Thymus (tissue), 14 donors: Measurements from ENCODE around the gene TAF1. TPM values are rescaled to one million over a fixed set of nuclear protein-coding genes. Genes with fewer than 3 reads are reported as not detected.
"Not testable (repeated sequence)": the region's sequence is repeated elsewhere in the genome, so short reads cannot be mapped to it uniquely, and the experiment has no call there.

Source experiments
- DNase-seq, 9 donors: peaks; one replicate each; pipeline ENCODE4 v3.0.0-alpha.2; 2013; ENCODE audit warnings: low spot score in 9 of 9, low read depth in 6 of 9, missing footprints in 1 of 9
- H3K27ac ChIP-seq, 2 donors: one replicate each; pipeline ENCODE4 v1.5.1; 2013; ENCODE audit warnings: control low read depth in 1 of 2, low read depth in 1 of 2, low read length in 1 of 2, mild to moderate bottlenecking in 1 of 2, moderate library complexity in 1 of 2
- H3K27me3 ChIP-seq, 2 donors: one replicate each; pipeline ENCODE4 v1.5.1; 2013; ENCODE audit warnings: low read length in 1 of 2; ENCODE audit not compliant: control insufficient read depth in 2 of 2, insufficient read depth in 1 of 2
- H3K36me3 ChIP-seq, 2 donors: one replicate each; pipeline ENCODE4 v1.5.1; 2013; ENCODE audit warnings: low read length in 1 of 2, mild to moderate bottlenecking in 1 of 2, moderate library complexity in 1 of 2; ENCODE audit not compliant: control insufficient read depth in 2 of 2, insufficient read depth in 2 of 2
- H3K4me1 ChIP-seq, 2 donors: one replicate each; pipeline ENCODE4 v1.5.1; 2013; ENCODE audit warnings: low read length in 2 of 2; ENCODE audit not compliant: control insufficient read depth in 2 of 2, insufficient read depth in 2 of 2
- H3K4me3 ChIP-seq, 2 donors: one replicate each; pipeline ENCODE4 v1.5.1; 2013; ENCODE audit warnings: low read length in 2 of 2, control low read depth in 1 of 2, mild to moderate bottlenecking in 1 of 2
- H3K9me3 ChIP-seq, 2 donors: one replicate each; pipeline ENCODE4 v1.5.1; 2013; ENCODE audit warnings: low read length in 1 of 2, mild to moderate bottlenecking in 1 of 2; ENCODE audit not compliant: control insufficient read depth in 2 of 2, insufficient read depth in 1 of 2
- whole genome bisulfite sequencing: extraction: QIAGEN DNeasy Blood & Tissue Kit; methylation state at CpG from one replicate; pipeline ENCODE4 v1.1.7; 2013; 5-methylcytosine and 5-hydroxymethylcytosine counted together
- long read RNA-seq, 10 donors: transcript quantifications; one replicate each; lab custom pipeline, GENCODE V29; 2026
- polyA plus RNA-seq: library from polyadenylated mRNA; stranded (reverse); fragments of 200-250 nt; gene quantifications from one replicate; pipeline ENCODE4 v1.2.3, GENCODE V29; 2013
- total RNA-seq: library from RNA; stranded (reverse); fragments of 120-200 nt; gene quantifications from one replicate; pipeline ENCODE4 v1.2.4, GENCODE V29; 2013
- donor health status: healthy.

TAF1 gene, protein sequence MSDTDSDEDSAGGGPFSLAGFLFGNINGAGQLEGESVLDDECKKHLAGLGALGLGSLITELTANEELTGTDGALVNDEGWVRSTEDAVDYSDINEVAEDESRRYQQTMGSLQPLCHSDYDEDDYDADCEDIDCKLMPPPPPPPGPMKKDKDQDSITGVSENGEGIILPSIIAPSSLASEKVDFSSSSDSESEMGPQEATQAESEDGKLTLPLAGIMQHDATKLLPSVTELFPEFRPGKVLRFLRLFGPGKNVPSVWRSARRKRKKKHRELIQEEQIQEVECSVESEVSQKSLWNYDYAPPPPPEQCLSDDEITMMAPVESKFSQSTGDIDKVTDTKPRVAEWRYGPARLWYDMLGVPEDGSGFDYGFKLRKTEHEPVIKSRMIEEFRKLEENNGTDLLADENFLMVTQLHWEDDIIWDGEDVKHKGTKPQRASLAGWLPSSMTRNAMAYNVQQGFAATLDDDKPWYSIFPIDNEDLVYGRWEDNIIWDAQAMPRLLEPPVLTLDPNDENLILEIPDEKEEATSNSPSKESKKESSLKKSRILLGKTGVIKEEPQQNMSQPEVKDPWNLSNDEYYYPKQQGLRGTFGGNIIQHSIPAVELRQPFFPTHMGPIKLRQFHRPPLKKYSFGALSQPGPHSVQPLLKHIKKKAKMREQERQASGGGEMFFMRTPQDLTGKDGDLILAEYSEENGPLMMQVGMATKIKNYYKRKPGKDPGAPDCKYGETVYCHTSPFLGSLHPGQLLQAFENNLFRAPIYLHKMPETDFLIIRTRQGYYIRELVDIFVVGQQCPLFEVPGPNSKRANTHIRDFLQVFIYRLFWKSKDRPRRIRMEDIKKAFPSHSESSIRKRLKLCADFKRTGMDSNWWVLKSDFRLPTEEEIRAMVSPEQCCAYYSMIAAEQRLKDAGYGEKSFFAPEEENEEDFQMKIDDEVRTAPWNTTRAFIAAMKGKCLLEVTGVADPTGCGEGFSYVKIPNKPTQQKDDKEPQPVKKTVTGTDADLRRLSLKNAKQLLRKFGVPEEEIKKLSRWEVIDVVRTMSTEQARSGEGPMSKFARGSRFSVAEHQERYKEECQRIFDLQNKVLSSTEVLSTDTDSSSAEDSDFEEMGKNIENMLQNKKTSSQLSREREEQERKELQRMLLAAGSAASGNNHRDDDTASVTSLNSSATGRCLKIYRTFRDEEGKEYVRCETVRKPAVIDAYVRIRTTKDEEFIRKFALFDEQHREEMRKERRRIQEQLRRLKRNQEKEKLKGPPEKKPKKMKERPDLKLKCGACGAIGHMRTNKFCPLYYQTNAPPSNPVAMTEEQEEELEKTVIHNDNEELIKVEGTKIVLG (N-terminal part only)
- total RNA-seq: 22.9 TPM
- polyA plus RNA-seq: 14.6 TPM
- long read RNA-seq, donor 1: 0 reads
- long read RNA-seq, donor 2, full-length matches to known transcripts: 2 of 22 reads
- long read RNA-seq, donor 2, partial matches to known transcripts: 20 of 22 reads
- long read RNA-seq, donor 2, other reads (novel, unspliced or antisense): 0 of 22 reads
- long read RNA-seq, donor 3: 0 reads
- long read RNA-seq, donor 4, partial matches to known transcripts: 0 of 1 reads
- long read RNA-seq, donor 4, other reads (novel, unspliced or antisense): 0 of 1 reads
- long read RNA-seq, donor 5, full-length matches to known transcripts: 1 of 1 reads
- long read RNA-seq, donor 5, partial matches to known transcripts: 0 of 1 reads
- long read RNA-seq, donor 5, other reads (novel, unspliced or antisense): 0 of 1 reads
- long read RNA-seq, donor 6, partial matches to known transcripts: 5 of 7 reads
- long read RNA-seq, donor 6, other reads (novel, unspliced or antisense): 0 of 7 reads
- long read RNA-seq, donor 7: 0 reads
- long read RNA-seq, donor 8: 0 reads
- long read RNA-seq, donor 9, partial matches to known transcripts: 10 of 10 reads
- long read RNA-seq, donor 9, other reads (novel, unspliced or antisense): 0 of 10 reads
- long read RNA-seq, donor 10: 0 reads

DNA sequence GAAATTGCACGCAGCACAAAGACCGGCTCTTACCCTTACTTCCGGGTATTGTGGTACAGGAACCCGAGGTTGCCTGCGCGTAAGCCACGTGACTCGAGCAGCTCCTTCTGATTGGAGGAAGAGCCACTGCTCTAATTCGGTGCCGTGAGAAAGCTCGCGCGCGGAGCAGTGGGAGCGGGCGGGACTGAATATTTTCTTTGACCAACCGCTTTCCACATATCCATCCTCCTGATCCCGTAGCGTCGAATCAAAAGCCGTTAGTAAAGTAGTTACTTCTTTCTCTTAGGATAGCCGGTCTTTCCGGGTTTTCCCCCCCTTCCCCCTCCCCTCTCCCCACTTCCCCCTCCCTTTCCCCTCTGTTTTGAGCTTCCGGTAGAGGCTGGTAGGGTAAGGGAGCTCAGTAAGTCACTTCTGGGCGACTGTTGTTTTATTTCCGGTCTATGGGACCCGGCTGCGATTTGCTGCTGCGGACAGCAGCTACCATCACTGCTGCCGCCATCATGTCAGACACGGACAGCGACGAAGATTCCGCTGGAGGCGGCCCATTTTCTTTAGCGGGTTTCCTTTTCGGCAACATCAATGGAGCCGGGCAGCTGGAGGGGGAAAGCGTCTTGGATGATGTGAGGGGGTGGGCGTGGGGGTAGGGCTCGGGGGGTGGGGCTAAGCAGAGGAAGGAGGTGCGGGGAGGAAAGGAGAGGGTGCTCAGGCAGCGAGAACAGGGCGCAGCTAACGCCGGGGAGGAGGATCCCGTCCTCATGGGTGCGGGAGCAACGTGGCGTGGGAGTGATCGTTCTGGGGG is at the start of gene TAF1:
TSS of gene TAF1 (plus strand) at position 483 of the 799 bp plus-strand sequence. CDS start at position 501, 18 bp downstream.
- Histone ChIP-seq H3K36me3 (peaks cover 3 to 12% of the 10 kb centered on the region in 2 donors), H3K9me3 (no peaks in the 10 kb centered on the region), H3K27ac (peak within 1 kb of the TSS; percentile 92), H3K27me3 (no peaks in the 10 kb centered on the region), H3K4me3 (peak within 1 kb of the TSS; percentile 70 to 84), H3K4me1 (peaks cover 3 to 8% of the 10 kb centered on the region in 2 donors)
- under 1% methylated on average over 50 of the region's 51 CpGs for WGBS
- peak; percentile 68 to 96 (median 87) for DNase-seq

DNA sequence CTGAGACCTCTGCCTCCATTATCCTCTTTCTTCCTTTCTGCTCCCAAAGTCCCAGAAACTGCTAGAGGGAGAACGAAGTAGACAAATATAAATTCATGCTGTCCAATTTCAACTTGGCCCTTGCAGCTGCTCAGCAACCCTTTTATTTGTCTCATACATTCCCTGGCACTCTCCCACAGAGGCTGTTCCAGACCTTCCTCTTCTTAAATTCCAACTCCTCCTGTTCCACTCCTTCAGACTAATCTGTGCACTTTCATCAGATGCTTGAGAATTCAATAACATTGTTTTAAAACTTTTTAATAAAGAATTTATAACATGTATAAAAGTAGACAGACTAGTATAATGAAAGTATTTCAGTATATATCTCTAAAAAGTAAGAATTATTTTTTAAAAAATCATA is 49.2 kb upstream of the TAF1 start:
- not testable (repeated sequence) for H3K27ac ChIP-seq, H3K36me3 ChIP-seq, H3K4me3 ChIP-seq, DNase-seq, H3K4me1 ChIP-seq, H3K27me3 ChIP-seq, H3K9me3 ChIP-seq
- WGBS: no CpG with 5 or more reads among the region's 1 CpG

DNA sequence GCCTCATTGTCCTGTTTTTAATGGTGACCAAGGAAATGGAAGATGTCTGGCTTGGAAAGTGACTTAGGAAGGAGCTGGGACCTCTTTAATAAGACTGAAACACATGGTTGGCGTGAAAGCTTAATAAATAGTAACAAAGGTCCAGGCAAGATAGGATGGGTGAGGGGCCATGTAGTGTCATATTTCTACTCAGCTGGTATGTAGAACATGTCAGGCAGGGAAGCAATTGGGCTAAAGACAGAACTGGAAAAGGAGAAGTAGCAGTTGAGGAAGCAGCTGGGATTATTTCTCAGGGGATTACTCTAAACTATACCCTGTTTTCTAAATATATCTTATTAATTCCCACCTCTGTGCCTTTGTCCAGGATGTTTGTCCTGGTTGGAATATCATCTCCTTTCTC is 46.0 kb upstream of the TAF1 start:
- Histone ChIP-seq H3K9me3 (no peaks in the 10 kb centered on the region), H3K4me1 (no peaks in the 10 kb centered on the region), H3K36me3 (no peaks in the 10 kb centered on the region), H3K4me3 (no peak overlapping the region), H3K27me3 (no peaks in the 10 kb centered on the region), H3K27ac (no peak overlapping the region)
- 89% methylated on average over 1 of the region's 1 CpG for WGBS
- DNase-seq: no peak

DNA sequence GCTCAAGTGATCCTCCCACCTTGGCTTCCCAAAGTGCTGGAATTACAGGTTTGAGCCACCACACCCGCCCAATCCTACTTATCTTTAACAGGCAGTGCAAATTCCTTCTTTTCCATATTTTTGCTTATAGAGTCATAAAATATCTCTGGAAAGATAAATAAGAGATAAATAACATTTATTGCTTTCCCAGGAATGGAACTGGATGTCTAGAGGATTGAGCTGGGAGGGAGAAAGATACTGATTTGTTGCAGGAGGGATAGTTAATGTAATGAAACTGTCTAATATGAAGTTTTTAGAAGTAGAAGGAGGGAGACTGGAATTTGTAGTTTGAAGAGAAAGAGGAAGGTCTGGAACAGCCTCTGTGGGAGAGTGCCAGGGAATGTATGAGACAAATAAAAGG is 44.4 kb upstream of the TAF1 start:
- H3K4me1 ChIP-seq: no peaks in the 10 kb centered on the region
- no peak overlapping the region for H3K27ac ChIP-seq
- no peak overlapping the region for H3K4me3 ChIP-seq
- DNase-seq: no peak
- WGBS: 98% methylated on average over 1 of the region's 1 CpG
- peaks cover 0 to 5% of the 10 kb centered on the region in 2 donors for H3K9me3 ChIP-seq
- no peaks in the 10 kb centered on the region for H3K36me3 ChIP-seq
- no peaks in the 10 kb centered on the region for H3K27me3 ChIP-seq

DNA sequence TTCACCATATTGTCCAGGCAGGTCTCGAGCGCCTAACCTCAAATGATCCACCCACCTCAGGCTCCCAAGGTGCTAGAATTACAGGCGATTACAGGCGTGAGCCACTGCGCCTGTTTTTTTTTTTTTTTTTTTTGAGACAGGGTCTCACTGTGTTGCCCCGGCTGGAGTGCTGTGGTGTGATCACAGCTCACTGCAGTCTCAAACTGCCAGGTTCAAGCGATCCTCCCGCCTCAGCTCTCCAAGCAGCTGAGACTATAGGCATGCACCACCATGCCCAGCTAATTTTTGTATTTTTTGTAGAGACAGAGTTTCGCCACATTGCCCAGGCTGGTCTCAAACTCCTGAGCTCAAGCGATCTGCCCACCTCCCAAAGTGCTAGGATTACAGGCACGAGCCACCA is 41.7 kb upstream of the TAF1 start:
- 99% methylated on average over 11 of the region's 11 CpGs for WGBS

DNA sequence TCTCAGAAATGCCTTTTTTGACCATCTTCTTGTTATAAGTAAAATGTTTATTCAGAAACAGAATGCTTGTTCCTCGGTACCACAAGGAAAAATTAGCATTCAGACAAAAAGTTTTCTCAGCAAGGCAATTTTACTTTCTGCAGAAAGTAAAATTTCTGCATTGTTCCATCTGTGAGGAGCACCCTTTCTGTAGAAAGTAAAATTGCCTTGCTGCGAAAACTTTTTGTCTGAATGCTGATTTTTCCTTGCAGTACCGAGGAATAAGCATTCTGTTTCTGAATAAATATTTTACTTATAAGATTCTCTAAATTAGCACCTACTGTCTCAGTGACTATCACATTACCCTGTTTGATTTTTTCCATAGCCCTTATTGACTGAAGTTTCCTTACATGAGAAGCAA is 39.8 kb upstream of the TAF1 start:
- no peak for DNase-seq
- Histone ChIP-seq H3K4me3 (no peak overlapping the region), H3K27me3 (no peaks in the 10 kb centered on the region), H3K36me3 (no peaks in the 10 kb centered on the region), H3K9me3 (peaks cover 0 to 5% of the 10 kb centered on the region in 2 donors), H3K4me1 (no peaks in the 10 kb centered on the region), H3K27ac (no peak overlapping the region)
- WGBS: 98% methylated on average over 3 of the region's 3 CpGs

More for the DNA sequence above, 41.7 kb upstream of the TAF1 start:
- H3K9me3 ChIP-seq, H3K36me3 ChIP-seq, H3K4me1 ChIP-seq, DNase-seq, H3K27me3 ChIP-seq, H3K4me3 ChIP-seq, H3K27ac ChIP-seq: not testable (repeated sequence)

DNA sequence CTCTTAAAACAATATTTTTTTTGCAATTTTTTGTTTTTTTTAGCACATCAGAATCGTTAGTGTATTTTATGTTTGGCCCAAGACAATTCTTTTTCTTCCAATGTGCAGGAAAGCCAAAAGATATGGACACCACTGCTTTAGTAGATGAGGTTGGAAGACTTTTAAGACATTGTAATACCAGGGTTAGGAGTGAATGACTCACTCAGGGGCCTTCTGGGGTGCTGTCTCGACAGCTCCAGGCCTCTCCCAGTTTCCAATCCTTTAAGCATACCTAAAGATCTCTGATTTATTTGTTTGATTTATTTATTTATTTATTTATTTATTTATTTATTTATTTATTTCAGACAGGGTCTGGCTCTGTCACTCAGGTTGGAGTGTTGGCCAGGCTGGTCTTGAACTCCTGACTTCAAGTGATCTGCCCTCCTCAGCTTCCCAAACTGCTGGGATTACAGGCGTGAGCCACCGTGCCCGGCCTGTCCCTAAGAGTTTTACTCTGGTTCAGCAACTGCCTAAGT is 16.9 kb upstream of the TAF1 start:
- not testable (repeated sequence) for H3K36me3 ChIP-seq, H3K27me3 ChIP-seq, H3K4me3 ChIP-seq, H3K9me3 ChIP-seq, H3K4me1 ChIP-seq, DNase-seq, H3K27ac ChIP-seq
- WGBS: 92% methylated on average over 2 of the region's 5 CpGs
